ENCODE data around the gene PLN.

The PLN gene

GRCh38 chr6:118535176-118535844, 12.8 kb upstream of the PLN start:
- in situ Hi-C loops (cut with MboI; ENCODE audit: low pct_unique_long_range_greater_than_20kb, low sequenced_read_pairs) = no loop called here
- no peak for DNase-seq

GRCh38 chr6:118536478-118536877, 11.6 kb upstream of the PLN start:
- in situ Hi-C loops (cut with MboI; ENCODE audit: low pct_unique_long_range_greater_than_20kb, low sequenced_read_pairs) = no loop called here

GRCh38 chr6:118537574-118537973, 10.5 kb upstream of the PLN start:
- in situ Hi-C loops (cut with MboI; ENCODE audit: low pct_unique_long_range_greater_than_20kb, low sequenced_read_pairs) = no loop called here

More at GRCh38 chr6:118536478-118536877, 11.6 kb upstream of the PLN start:
- DNase-seq = no peak

GRCh38 chr6:118542184-118542952, 5.7 kb upstream of the PLN start:
- no peak for DNase-seq
- in situ Hi-C loops (cut with MboI; ENCODE audit: low pct_unique_long_range_greater_than_20kb, low sequenced_read_pairs) = no loop called here

More at GRCh38 chr6:118537574-118537973, 10.5 kb upstream of the PLN start:
- DNase-seq = no peak

- in situ Hi-C loops (cut with MboI; ENCODE audit: low pct_unique_long_range_greater_than_20kb, low sequenced_read_pairs) = no loop called here
Measured at GRCh38 chr6:118544105-118544504, 4.0 kb upstream of the PLN start.

GRCh38 chr6:118546164-118546879, 1.8 kb upstream of the PLN start:
- in situ Hi-C loops (cut with MboI; ENCODE audit: low pct_unique_long_range_greater_than_20kb, low sequenced_read_pairs) = no loop called here
- DNase-seq = no peak

More at GRCh38 chr6:118544105-118544504, 4.0 kb upstream of the PLN start:
- DNase-seq = no peak

- in situ Hi-C loops (cut with MboI; ENCODE audit: low pct_unique_long_range_greater_than_20kb, low sequenced_read_pairs) = no loop called here
- DNase-seq = no peak
Measured at GRCh38 chr6:118546880-118547218, 1.2 kb upstream of the PLN start.

GRCh38 chr6:118548613-118549012, 517 bp downstream of the PLN start:
- in situ Hi-C loops (cut with MboI; ENCODE audit: low pct_unique_long_range_greater_than_20kb, low sequenced_read_pairs) = no loop called here
- no peak for DNase-seq

- peak; percentile 54 for DNase-seq
- in situ Hi-C loops (cut with MboI; ENCODE audit: low pct_unique_long_range_greater_than_20kb, low sequenced_read_pairs) = no loop called here
Measured at GRCh38 chr6:118551063-118552053, 3.3 kb downstream of the PLN start.

GRCh38 chr6:118553132-118553531, 5.0 kb downstream of the PLN start:
- DNase-seq = no peak
- in situ Hi-C loops (cut with MboI; ENCODE audit: low pct_unique_long_range_greater_than_20kb, low sequenced_read_pairs) = no loop called here

GRCh38 chr6:118554698-118555097, 6.6 kb downstream of the PLN start:
- in situ Hi-C loops (cut with MboI; ENCODE audit: low pct_unique_long_range_greater_than_20kb, low sequenced_read_pairs) = no loop called here
- no peak for DNase-seq

- DNase-seq = peak; percentile 41
- in situ Hi-C loops (cut with MboI; ENCODE audit: low pct_unique_long_range_greater_than_20kb, low sequenced_read_pairs) = no loop called here
Measured at GRCh38 chr6:118558464-118559217, 10.5 kb downstream of the PLN start.

- DNase-seq = no peak
- in situ Hi-C loops (cut with MboI; ENCODE audit: low pct_unique_long_range_greater_than_20kb, low sequenced_read_pairs) = no loop called here
Measured at GRCh38 chr6:118559659-118560058, 11.6 kb downstream of the PLN start.

- in situ Hi-C loops (cut with MboI; ENCODE audit: low pct_unique_long_range_greater_than_20kb, low sequenced_read_pairs) = no loop called here
- no peak for DNase-seq
Measured at GRCh38 chr6:118562248-118562647, 14.2 kb downstream of the PLN start.

GRCh38 chr6:118562959-118563358, 14.9 kb downstream of the PLN start:
- no peak for DNase-seq
- in situ Hi-C loops (cut with MboI; ENCODE audit: low pct_unique_long_range_greater_than_20kb, low sequenced_read_pairs) = no loop called here

- DNase-seq = peak; percentile 38
- in situ Hi-C loops (cut with MboI; ENCODE audit: low pct_unique_long_range_greater_than_20kb, low sequenced_read_pairs) = no loop called here
Measured at GRCh38 chr6:118565311-118565960, 17.3 kb downstream of the PLN start.

GRCh38 chr6:118567974-118568373, 19.9 kb downstream of the PLN start:
- in situ Hi-C loops (cut with MboI; ENCODE audit: low pct_unique_long_range_greater_than_20kb, low sequenced_read_pairs) = no loop called here
- no peak for DNase-seq

GRCh38 chr6:118569498-118569897, 21.4 kb downstream of the PLN start:
- no peak for DNase-seq
- in situ Hi-C loops (cut with MboI; ENCODE audit: low pct_unique_long_range_greater_than_20kb, low sequenced_read_pairs) = no loop called here
